Mammary epithelial cell (primary cell): Measurements from ENCODE around the gene ALK.

Experiments used
- EZH2 ChIP-seq: IDR thresholded peaks from 2 replicates; pipeline ENCODE4 v1.6.1; 2012; ENCODE audit warnings: low read length, inconsistent platforms, borderline replicate concordance
- TF ChIP-seq, protein P1 (sequence below), 2 donors: IDR thresholded peaks in 1 of 2; conservative IDR thresholded peaks in 1 of 2; 2 replicates each; pipeline ENCODE4 v1.5.1; 2011 to 2012; ENCODE audit warnings: inconsistent platforms in 2 of 2, low read length in 2 of 2, mild to moderate bottlenecking in 2 of 2, control low read depth in 1 of 2, low read depth in 1 of 2; ENCODE audit not compliant: insufficient read depth in 1 of 2; ENCODE audit errors: extremely low read depth in 1 of 2

GRCh38 chr2:29182334-29182733 lies 739.1 kb downstream of the ALK start:
- TF ChIP-seq, protein P1, sequence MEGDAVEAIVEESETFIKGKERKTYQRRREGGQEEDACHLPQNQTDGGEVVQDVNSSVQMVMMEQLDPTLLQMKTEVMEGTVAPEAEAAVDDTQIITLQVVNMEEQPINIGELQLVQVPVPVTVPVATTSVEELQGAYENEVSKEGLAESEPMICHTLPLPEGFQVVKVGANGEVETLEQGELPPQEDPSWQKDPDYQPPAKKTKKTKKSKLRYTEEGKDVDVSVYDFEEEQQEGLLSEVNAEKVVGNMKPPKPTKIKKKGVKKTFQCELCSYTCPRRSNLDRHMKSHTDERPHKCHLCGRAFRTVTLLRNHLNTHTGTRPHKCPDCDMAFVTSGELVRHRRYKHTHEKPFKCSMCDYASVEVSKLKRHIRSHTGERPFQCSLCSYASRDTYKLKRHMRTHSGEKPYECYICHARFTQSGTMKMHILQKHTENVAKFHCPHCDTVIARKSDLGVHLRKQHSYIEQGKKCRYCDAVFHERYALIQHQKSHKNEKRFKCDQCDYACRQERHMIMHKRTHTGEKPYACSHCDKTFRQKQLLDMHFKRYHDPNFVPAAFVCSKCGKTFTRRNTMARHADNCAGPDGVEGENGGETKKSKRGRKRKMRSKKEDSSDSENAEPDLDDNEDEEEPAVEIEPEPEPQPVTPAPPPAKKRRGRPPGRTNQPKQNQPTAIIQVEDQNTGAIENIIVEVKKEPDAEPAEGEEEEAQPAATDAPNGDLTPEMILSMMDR (conservative IDR thresholded peaks at IDR 0.05 in 1 of 2, IDR thresholded peaks at IDR 0.05 in 1 of 2; ENCODE audit: extremely low read depth in 1 of 2, insufficient read depth in 1 of 2, low read depth in 1 of 2, low read length in 2 of 2) = no peak
- TF ChIP-seq EZH2 = no peak
